Neural cell (in vitro differentiated cells): Measurements from ENCODE around the gene DISP1.

Source experiments
- CTCF ChIP-seq: fragments of 450-650 bp; IDR thresholded peaks from 2 replicates; pipeline ENCODE4 v1.5.1; 2014; ENCODE audit warnings: antibody characterized with exemption, mild to moderate bottlenecking, moderate library complexity; ENCODE audit not compliant: poor library complexity, severe bottlenecking
- EZH2 ChIP-seq: fragments of 200-600, 300-800 bp; shearing (Covaris generic), sonication (generic); IDR thresholded peaks from 2 replicates; pipeline ENCODE4 v1.6.1; 2014; ENCODE audit warnings: antibody characterized with exemption, low read length, borderline replicate concordance, mild to moderate bottlenecking; ENCODE audit not compliant: insufficient read depth, poor library complexity, severe bottlenecking
- POLR2AphosphoS5 ChIP-seq: IDR thresholded peaks from 2 replicates; pipeline ENCODE4 v1.6.1; 2012
- RAD21 ChIP-seq: fragments of 450-650 bp; conservative IDR thresholded peaks from 2 replicates; pipeline ENCODE4 v1.6.1; 2014; ENCODE audit warnings: antibody characterized with exemption, mild to moderate bottlenecking, moderate library complexity
- REST ChIP-seq: IDR thresholded peaks from 2 replicates; pipeline ENCODE4 v1.6.1; 2012; ENCODE audit warnings: borderline replicate concordance
- SMC3 ChIP-seq: fragments of 450-650 bp; conservative IDR thresholded peaks from 2 replicates; pipeline ENCODE4 v1.6.1; 2014; ENCODE audit warnings: antibody characterized with exemption, mild to moderate bottlenecking, moderate library complexity; ENCODE audit not compliant: poor library complexity
- TAF1 ChIP-seq: IDR thresholded peaks from 2 replicates; pipeline ENCODE4 v1.6.1; 2012; ENCODE audit warnings: low read depth

- TF ChIP-seq REST (no peak), CTCF (no peak), EZH2 (no peak), SMC3 (no peak), RAD21 (no peak), TAF1 (no peak), POLR2AphosphoS5 (no peak)
Measured at GRCh38 chr1:222784371-222784770, 30.5 kb upstream of the DISP1 start.
